ENCODE results near the gene GOLGA6C.
"Not testable (repeated sequence)": the region's sequence is repeated elsewhere in the genome, so short reads cannot be mapped to it uniquely, and the experiment has no call there.

Gene GOLGA6C

DNA sequence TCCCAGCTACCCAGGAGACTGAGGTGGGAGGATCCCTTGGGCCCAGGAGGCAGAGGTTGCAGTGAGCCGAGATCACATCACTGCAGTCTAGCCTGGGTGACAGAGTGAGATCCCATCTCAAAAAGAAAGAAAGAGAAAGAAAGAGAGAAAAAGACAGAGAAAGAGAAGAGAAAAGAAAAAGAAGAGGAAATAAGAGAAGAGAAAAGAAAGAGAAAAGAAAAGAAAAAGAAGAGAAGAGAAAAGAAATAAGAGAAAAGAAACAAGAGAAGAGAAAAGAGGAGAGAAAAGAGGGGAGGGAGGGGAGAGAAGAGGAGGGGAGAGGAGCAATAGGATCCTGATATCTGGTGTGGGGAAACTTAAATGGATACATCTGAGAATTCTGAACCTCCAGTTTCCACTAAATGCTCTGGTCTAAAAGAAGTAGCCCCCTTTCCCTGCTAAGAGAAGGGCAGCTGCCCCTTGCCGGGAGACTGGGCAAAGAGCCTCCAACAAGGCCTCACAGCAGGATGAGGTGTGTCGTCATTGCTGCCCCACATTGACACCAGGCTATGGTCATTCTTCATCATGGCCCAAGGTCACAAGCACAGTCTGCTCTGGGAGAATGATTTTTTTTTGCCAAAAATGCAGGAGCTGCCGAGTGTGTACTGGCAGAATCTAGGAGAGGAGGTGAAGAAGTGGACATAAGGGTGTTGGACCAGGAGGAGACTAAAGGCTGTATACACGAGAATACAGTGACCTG is 56.6 kb downstream of the GOLGA6C start:
- DNase-seq (ENCODE audit: low read depth, low spot score): no peak

GRCh38 chr15:75319231-75319897 is 61.2 kb downstream of the GOLGA6C start:
- not testable (repeated sequence) for DNase-seq (ENCODE audit: low read depth, low spot score)

Measured in activated CD4-positive, CD25-positive, alpha-beta regulatory T cell treated with anti-CD3 and anti-CD28 coated beads, Interleukin-2, amount 50 U/mL, for 16 hours (primary cell).